ENCODE results near the gene AMZ1.
A peak's percentile ranks its signal among the peaks of the same experiment; 100 is the strongest.

Gene AMZ1

GRCh38 chr7:2710286-2710655 is 22.3 kb downstream of the AMZ1 start:
- peak overlapping the region; percentile 56 for H3K4me3 ChIP-seq (ENCODE audit: low read depth, low read length)
- peak; percentile 92 for DNase-seq (ENCODE audit: low read depth)

GRCh38 chr7:2710901-2711551 is 23.0 kb downstream of the AMZ1 start:
- no peak for TF ChIP-seq CTCF (IDR thresholded peaks at IDR 0.05; ENCODE audit: insufficient read depth, low read depth, low read length, missing control alignments)
- H3K4me3 ChIP-seq (ENCODE audit: low read depth, low read length): peak overlapping the region; percentile 0
- peak; percentile 82 for DNase-seq (ENCODE audit: low read depth)

More at GRCh38 chr7:2710286-2710655, 22.3 kb downstream of the AMZ1 start:
- no peak for TF ChIP-seq CTCF (IDR thresholded peaks at IDR 0.05; ENCODE audit: insufficient read depth, low read depth, low read length, missing control alignments)

- DNase-seq (ENCODE audit: low read depth): no peak
- TF ChIP-seq CTCF (IDR thresholded peaks at IDR 0.05; ENCODE audit: insufficient read depth, low read depth, low read length, missing control alignments): no peak
- H3K4me3 ChIP-seq (ENCODE audit: low read depth, low read length): no peak overlapping the region
Observed at GRCh38 chr7:2711895-2712675, 24.1 kb downstream of the AMZ1 start.

- TF ChIP-seq CTCF (IDR thresholded peaks at IDR 0.05; ENCODE audit: insufficient read depth, low read depth, low read length, missing control alignments): no peak
- DNase-seq (ENCODE audit: low read depth): no peak
Observed at GRCh38 chr7:2713370-2713769, 25.4 kb downstream of the AMZ1 start.

GRCh38 chr7:2713978-2714377 is 26.0 kb downstream of the AMZ1 start:
- H3K4me3 ChIP-seq (ENCODE audit: low read depth, low read length): no peak overlapping the region
- DNase-seq (ENCODE audit: low read depth): no peak
- TF ChIP-seq CTCF (IDR thresholded peaks at IDR 0.05; ENCODE audit: insufficient read depth, low read depth, low read length, missing control alignments): no peak

More at GRCh38 chr7:2713370-2713769, 25.4 kb downstream of the AMZ1 start:
- H3K4me3 ChIP-seq (ENCODE audit: low read depth, low read length): no peak overlapping the region

GRCh38 chr7:2714636-2715035 is 26.6 kb downstream of the AMZ1 start:
- DNase-seq (ENCODE audit: low read depth): no peak
- TF ChIP-seq CTCF (IDR thresholded peaks at IDR 0.05; ENCODE audit: insufficient read depth, low read depth, low read length, missing control alignments): no peak
- H3K4me3 ChIP-seq (ENCODE audit: low read depth, low read length): no peak overlapping the region

Data from GM12865 (cell line).